Measurements from ENCODE around the gene SF1.

Gene SF1

GRCh38 chr11:64734811-64735724 is 43.3 kb downstream of the SF1 start:
- DNase-seq (ENCODE audit: low spot score), result no peak
- no peak overlapping the region for H3K27ac ChIP-seq
- TF ChIP-seq CTCF (IDR thresholded peaks at IDR 0.05), result no peak
- H3K4me3 ChIP-seq, result no peak overlapping the region

- DNase-seq (ENCODE audit: low spot score), result no peak
- no peak for TF ChIP-seq CTCF (IDR thresholded peaks at IDR 0.05)
- Histone ChIP-seq H3K4me3 (no peak overlapping the region), H3K27ac (no peak overlapping the region)
These were observed 46.7 kb downstream of the SF1 start for GRCh38 chr11:64731601-64732000.

- Histone ChIP-seq H3K4me3 (no peak overlapping the region), H3K27ac (no peak overlapping the region)
- DNase-seq (ENCODE audit: low spot score), result no peak
- no peak for TF ChIP-seq CTCF (IDR thresholded peaks at IDR 0.05)
These were observed 48.4 kb downstream of the SF1 start for GRCh38 chr11:64729851-64730382.

DNA sequence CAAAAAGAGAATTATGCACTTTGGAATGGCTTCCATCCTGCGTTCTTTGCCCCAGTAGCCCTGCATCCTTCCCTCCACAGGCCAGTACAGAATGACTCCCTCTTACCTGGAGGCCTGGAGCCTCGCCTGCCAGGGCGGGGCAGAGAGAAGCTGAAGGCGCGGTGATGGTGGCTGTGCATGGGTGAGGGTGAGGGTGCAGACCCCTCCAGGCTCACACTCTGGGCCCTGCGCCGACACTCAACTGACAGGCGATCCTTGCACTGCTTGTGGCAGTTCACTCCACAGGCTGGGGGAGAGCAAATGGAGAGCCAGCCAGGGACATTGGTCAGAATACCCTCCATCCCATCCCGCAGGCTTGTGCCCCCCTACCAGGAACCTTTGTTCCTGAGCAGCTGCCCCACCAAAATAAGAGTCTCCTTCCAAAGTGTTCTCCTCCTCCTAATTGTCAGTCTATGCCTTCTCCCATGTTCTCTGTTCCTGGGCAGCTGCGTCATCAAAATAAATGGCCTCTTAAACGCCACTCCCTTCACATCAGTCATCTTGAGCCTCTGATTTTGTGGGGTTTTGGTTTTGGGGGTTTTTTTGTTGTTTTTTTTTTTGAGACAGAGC is 49.5 kb downstream of the SF1 start:
- TF ChIP-seq CTCF (IDR thresholded peaks at IDR 0.05), result no peak
- no peak for DNase-seq (ENCODE audit: low spot score)
- Histone ChIP-seq H3K27ac (no peak overlapping the region), H3K4me3 (no peak overlapping the region)

- DNase-seq (ENCODE audit: low spot score), result no peak
These were observed 51.3 kb downstream of the SF1 start for GRCh38 chr11:64726867-64727530.

DNA sequence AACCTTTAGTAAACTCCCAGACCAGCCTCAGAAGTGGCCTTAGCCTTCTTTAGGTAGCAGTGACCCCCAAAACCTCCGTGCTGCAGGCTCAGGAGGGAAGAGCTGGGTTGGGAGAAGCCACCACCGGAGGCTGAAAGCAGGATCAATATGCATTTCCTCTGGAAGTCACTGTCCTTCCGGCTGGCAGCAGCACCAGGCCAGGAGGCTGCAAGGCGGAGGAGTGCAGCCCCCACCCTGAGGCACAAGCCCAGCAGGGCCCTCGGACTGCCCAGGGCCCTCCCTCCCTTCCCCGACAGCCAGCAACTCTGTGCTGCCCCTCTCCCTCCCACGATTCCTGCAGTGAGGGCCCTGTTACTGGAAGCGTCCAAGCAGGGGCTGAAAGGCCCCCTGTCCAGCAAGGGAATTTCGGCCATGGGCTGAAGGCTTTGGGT is 52.1 kb downstream of the SF1 start:
- no peak overlapping the region for H3K4me3 ChIP-seq
- no peak overlapping the region for H3K27ac ChIP-seq
- no peak for DNase-seq (ENCODE audit: low spot score)
- TF ChIP-seq CTCF (IDR thresholded peaks at IDR 0.05), result no peak

More at GRCh38 chr11:64726867-64727530, 51.3 kb downstream of the SF1 start:
- TF ChIP-seq CTCF (IDR thresholded peaks at IDR 0.05), result no peak
- Histone ChIP-seq H3K4me3 (no peak overlapping the region), H3K27ac (no peak overlapping the region)
